ENCODE measurements around the gene APOC4. TPM values are rescaled to one million over a fixed set of nuclear protein-coding genes. Genes with fewer than 3 reads are reported as not detected.

The APOC4 gene
- total RNA-seq, 3 donors from 2014 or later: not detected

DNA sequence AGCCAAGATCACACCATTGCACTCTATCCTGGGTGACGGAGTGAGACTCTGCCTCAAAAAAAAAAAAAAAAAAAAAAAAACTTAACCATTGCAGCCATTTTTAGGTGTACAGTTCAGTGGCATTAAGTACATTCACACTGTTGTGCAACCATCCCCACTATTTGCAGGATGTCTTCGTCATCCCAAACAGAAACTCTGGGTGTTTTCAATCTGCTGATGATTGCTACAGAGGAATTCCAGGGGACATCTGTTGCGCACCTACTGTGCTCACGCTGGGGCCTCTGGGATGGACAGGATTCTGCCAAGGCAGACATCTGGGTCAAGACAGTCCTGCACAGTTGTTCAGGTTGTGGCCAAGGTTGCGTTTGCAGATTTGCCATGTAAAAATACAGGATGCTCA is 2.4 kb upstream of the APOC4 start:
- H3K4me1 ChIP-seq: no peaks in the 10 kb centered on the region
- H3K4me3 ChIP-seq: no peak overlapping the region
- no peak overlapping the region for H3K27ac ChIP-seq
- DNase-seq (ENCODE audit: low spot score in 2 of 2): no peak
- no peaks in the 10 kb centered on the region for H3K36me3 ChIP-seq
- intact Hi-C loops (cut with DNase I; ENCODE audit: low total_unique reads): no loop called here
- no peaks in the 10 kb centered on the region for H3K9me3 ChIP-seq
- TF ChIP-seq, protein P1, sequence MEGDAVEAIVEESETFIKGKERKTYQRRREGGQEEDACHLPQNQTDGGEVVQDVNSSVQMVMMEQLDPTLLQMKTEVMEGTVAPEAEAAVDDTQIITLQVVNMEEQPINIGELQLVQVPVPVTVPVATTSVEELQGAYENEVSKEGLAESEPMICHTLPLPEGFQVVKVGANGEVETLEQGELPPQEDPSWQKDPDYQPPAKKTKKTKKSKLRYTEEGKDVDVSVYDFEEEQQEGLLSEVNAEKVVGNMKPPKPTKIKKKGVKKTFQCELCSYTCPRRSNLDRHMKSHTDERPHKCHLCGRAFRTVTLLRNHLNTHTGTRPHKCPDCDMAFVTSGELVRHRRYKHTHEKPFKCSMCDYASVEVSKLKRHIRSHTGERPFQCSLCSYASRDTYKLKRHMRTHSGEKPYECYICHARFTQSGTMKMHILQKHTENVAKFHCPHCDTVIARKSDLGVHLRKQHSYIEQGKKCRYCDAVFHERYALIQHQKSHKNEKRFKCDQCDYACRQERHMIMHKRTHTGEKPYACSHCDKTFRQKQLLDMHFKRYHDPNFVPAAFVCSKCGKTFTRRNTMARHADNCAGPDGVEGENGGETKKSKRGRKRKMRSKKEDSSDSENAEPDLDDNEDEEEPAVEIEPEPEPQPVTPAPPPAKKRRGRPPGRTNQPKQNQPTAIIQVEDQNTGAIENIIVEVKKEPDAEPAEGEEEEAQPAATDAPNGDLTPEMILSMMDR (IDR thresholded peaks at IDR 0.05): no peak
- TF ChIP-seq POLR2AphosphoS5 (IDR thresholded peaks at IDR 0.05) (no peak), POLR2A (IDR thresholded peaks at IDR 0.05) (no peak)
- no peaks in the 10 kb centered on the region for H3K27me3 ChIP-seq

DNA sequence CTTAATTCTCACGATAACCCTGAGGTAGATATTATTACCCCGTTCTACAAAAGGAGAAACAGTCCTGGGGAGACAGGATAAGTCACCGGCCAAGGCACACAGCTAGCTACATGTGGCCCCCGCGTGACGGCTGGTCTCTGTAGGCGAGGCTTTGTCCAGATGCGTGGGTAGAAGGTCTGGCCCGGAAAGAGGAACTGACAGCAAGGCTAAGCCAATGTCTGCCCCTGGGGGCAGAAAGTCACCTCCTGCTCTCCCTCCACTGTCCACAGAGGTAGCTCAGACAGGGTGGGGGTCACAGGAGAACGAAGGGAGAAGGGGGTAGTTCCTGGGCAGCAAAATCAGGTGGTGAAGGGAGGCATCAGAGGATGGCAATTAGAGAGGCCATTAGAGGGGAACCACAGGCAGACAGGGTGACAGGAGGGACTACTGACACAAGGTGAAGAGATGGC is 1.8 kb downstream of the APOC4 start:
- intact Hi-C loops (cut with DNase I; ENCODE audit: low total_unique reads): no loop called here
- H3K36me3 ChIP-seq: no peaks in the 10 kb centered on the region
- DNase-seq (ENCODE audit: low spot score in 2 of 2): peak in 1 of 2 donors; percentile 60
- no peaks in the 10 kb centered on the region for H3K9me3 ChIP-seq
- no peaks in the 10 kb centered on the region for H3K4me1 ChIP-seq
- H3K27ac ChIP-seq: peak overlapping the region; percentile 17 to 43
- TF ChIP-seq, protein P1 (IDR thresholded peaks at IDR 0.05): no peak
- TF ChIP-seq POLR2AphosphoS5 (IDR thresholded peaks at IDR 0.05) (no peak), POLR2A (IDR thresholded peaks at IDR 0.05) (no peak)
- H3K4me3 ChIP-seq: peak overlapping the region in 1 of 3 donors; percentile 28
- H3K27me3 ChIP-seq: no peaks in the 10 kb centered on the region

DNA sequence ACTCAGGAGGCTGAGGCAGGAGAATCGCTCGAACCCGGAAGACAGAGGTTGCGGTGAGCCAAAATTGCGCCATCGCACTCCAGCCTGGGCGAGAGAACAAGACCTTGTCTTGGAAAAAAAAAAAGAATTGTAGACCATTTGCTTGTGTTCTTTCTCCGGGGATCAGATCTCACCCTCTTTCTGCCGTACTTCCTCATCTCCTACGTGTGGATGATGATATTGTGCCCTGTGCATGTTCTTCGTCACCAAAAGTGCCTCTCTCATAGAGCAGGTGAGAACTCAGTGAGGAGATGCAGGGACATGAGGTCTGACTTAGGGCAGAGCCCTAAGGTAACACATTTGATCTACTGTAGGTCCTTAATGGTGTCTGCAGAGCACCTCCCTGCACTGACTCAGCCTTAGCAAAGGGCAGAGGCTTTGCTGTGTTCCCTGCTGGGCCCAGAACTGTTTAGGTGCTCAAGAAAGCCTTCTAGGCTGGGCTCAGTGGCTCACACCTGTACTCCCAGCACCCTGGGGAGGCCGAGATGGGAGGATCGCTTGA is 5.1 kb downstream of the APOC4 start:
- peaks cover 0 to 14% of the 10 kb centered on the region in 2 donors for H3K4me1 ChIP-seq
- H3K27ac ChIP-seq: no peak overlapping the region
- intact Hi-C loops (cut with DNase I; ENCODE audit: low total_unique reads): loop anchor here (5.0 kb wide), 1 partner anchor 40 kb away; the partner anchor contains the start of gene APOE
- no peaks in the 10 kb centered on the region for H3K9me3 ChIP-seq
- DNase-seq (ENCODE audit: low spot score in 2 of 2): no peak
- H3K36me3 ChIP-seq: no peaks in the 10 kb centered on the region
- no peaks in the 10 kb centered on the region for H3K27me3 ChIP-seq
- no peak overlapping the region for H3K4me3 ChIP-seq
- TF ChIP-seq POLR2A (IDR thresholded peaks at IDR 0.05) (no peak), POLR2AphosphoS5 (IDR thresholded peaks at IDR 0.05) (no peak)
- TF ChIP-seq, protein P1 (IDR thresholded peaks at IDR 0.05): no peak

DNA sequence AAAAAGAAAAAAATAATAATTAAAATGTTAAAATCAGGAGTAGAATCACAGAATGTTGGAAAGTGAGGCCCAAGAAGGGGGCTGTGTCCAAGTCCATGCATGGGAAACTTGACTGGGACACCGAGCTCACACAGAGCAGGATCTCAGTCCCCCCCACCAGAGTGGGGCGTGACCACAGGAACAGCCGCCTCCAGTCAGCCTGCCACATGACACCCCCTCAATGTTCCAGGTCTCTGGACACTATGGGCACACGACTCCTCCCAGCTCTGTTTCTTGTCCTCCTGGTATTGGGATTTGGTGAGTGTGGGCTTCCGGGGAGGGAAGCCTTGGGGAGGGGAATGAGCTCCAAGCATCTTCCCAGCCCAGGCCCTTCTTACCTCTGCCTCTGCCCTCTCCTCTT is 6.2 kb downstream of the APOC4 start:
- Histone ChIP-seq H3K27ac (no peak overlapping the region), H3K9me3 (no peaks in the 10 kb centered on the region), H3K4me3 (no peak overlapping the region), H3K27me3 (no peaks in the 10 kb centered on the region), H3K36me3 (no peaks in the 10 kb centered on the region), H3K4me1 (peaks cover 0 to 17% of the 10 kb centered on the region in 2 donors)
- DNase-seq (ENCODE audit: low spot score in 2 of 2): no peak
- TF ChIP-seq POLR2AphosphoS5 (IDR thresholded peaks at IDR 0.05) (no peak), POLR2A (IDR thresholded peaks at IDR 0.05) (no peak)
- TF ChIP-seq, protein P1 (IDR thresholded peaks at IDR 0.05): no peak
- intact Hi-C loops (cut with DNase I; ENCODE audit: low total_unique reads): loop anchor here (5.0 kb wide), 1 partner anchor 41 kb away; the partner anchor contains the start of gene APOE

DNA sequence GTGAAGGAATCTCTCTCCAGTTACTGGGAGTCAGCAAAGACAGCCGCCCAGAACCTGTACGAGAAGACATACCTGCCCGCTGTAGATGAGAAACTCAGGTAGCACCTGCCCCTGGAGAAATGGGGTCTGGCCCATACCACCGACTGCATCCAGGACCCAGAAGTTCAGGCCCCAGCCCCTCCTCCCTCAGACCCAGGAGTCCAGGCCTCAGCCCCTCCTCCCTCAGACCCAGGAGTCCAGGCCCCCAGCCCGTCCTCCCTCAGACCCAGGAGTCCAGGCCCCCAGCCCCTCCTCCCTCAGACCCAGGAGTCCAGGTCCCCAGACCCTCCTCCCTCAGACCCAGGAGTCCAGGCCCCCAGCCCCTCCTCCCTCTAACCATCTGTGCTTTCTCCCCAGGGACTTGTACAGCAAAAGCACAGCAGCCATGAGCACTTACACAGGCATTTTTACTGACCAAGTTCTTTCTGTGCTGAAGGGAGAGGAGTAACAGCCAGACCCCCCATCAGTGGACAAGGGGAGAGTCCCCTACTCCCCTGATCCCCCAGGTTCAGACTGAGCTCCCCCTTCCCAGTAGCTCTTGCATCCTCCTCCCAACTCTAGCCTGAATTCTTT is 6.8 kb downstream of the APOC4 start:
- TF ChIP-seq POLR2A (IDR thresholded peaks at IDR 0.05): no peak
- TF ChIP-seq, protein P1 (IDR thresholded peaks at IDR 0.05): no peak
- TF ChIP-seq POLR2AphosphoS5 (IDR thresholded peaks at IDR 0.05): no peak
- H3K36me3 ChIP-seq: no peaks in the 10 kb centered on the region
- no peak overlapping the region for H3K27ac ChIP-seq
- DNase-seq (ENCODE audit: low spot score in 2 of 2): no peak
- no peaks in the 10 kb centered on the region for H3K9me3 ChIP-seq
- H3K4me1 ChIP-seq: peaks cover 0 to 23% of the 10 kb centered on the region in 2 donors
- no peaks in the 10 kb centered on the region for H3K27me3 ChIP-seq
- H3K4me3 ChIP-seq: no peak overlapping the region
- intact Hi-C loops (cut with DNase I; ENCODE audit: low total_unique reads): loop anchor here (5.0 kb wide), 1 partner anchor 42 kb away; the partner anchor contains the start of gene APOE
